ENCODE results near the gene SPOCK2. TPM values are rescaled to one million over a fixed set of nuclear protein-coding genes. Genes with fewer than 3 reads are reported as not detected.
"Not testable (repeated sequence)": the region's sequence is repeated elsewhere in the genome, so short reads cannot be mapped to it uniquely, and the experiment has no call there.

SPOCK2 gene
- polyA plus RNA-seq, 1 experiment = 0.02 TPM

DNA sequence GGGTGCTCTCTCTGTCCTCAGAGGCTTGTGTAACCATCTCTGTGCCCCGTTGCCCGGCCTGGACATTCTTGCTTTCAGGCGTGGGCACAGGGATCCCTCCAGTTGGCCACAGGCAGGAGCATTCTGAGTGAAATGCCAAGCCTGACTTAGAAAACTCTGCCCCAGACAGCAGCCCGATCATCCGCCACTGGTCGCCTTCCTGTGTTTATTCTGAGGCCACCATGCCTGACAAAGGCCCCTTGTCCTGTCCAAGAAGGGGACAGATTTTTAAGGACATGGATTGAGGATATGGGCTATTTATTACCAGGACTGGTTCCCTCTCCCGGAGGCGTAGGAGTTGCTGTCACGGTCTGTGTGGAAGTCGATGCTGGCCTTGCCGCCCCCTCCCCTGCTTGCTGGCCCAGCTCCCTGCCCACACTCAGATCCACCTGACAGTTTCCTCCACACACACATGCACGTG, 54.3 kb downstream of the SPOCK2 start:
- Histone ChIP-seq H3K9me3 (ENCODE audit: control insufficient read depth, insufficient read depth, low read length) (no peaks in the 10 kb centered on the region), H3K27ac (ENCODE audit: low read depth, low read length) (no peak overlapping the region), H3K27me3 (ENCODE audit: control insufficient read depth, insufficient read depth, low read length) (peaks cover 16% of the 10 kb centered on the region), H3K4me3 (ENCODE audit: low read depth, low read length) (no peak overlapping the region)
- POLR2A ChIA-PET = no interaction called here
- no peak for DNase-seq (ENCODE audit: low read depth, low spot score)
- no peak for TF ChIP-seq CTCF (IDR thresholded peaks at IDR 0.05; ENCODE audit: low read depth, low read length)
- CTCF ChIA-PET = no interaction called here

DNA sequence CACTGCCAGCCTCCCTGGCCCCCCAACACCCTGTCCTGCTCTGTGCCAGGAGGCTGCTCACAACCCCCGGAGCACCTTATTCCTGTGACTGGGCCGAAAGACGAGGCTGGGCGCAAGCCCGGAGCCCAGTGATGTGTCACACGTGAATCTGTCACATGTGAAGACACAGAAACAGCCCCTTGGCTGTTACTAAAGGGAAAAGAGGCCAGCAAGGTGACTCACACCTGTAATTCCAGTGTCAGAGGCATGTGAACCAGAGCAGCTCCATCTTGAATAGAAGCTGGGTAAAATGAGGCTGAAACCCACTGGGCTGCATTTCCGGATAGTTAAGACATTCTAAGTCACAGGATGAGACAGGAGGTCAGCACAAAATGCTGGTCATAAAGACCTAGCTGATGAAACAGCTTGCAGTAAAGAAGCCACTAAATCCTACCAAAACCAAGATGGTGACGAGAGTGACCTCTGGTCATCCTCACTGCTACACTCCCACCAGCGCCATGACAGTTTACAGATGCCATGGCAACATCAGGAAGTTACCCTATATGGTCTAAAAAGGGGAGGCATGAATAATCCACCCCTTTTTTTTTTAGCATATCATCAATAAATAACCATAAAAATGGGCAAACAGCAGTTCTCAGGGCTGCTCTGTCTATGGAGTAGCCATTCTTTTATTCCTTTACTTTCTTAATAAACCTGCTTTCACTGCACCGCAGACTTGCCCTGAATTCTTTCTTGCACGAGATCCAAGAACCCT, 55.8 kb downstream of the SPOCK2 start:
- POLR2A ChIA-PET; H3K4me3 ChIP-seq (ENCODE audit: low read depth, low read length); DNase-seq (ENCODE audit: low read depth, low spot score); H3K27ac ChIP-seq (ENCODE audit: low read depth, low read length); H3K9me3 ChIP-seq (ENCODE audit: control insufficient read depth, insufficient read depth, low read length): not testable (repeated sequence)
- CTCF ChIA-PET = interaction anchor here (2.0 to 4.3 kb wide), 2 partner anchors 16 to 136 kb away, joined by 14 to 20 read pairs; no protein-coding TSS in a partner anchor
- peaks cover 16% of the 10 kb centered on the region for H3K27me3 ChIP-seq (ENCODE audit: control insufficient read depth, insufficient read depth, low read length)

GRCh38 chr10:72031706-72032105, 56.6 kb downstream of the SPOCK2 start:
- CTCF ChIA-PET = interaction anchor here (2.0 to 4.3 kb wide), 2 partner anchors 17 to 135 kb away, joined by 14 to 20 read pairs; no protein-coding TSS in a partner anchor
- peaks cover 2% of the 10 kb centered on the region; the same call in 1 of the 2 replicates for H3K9me3 ChIP-seq (ENCODE audit: control insufficient read depth, insufficient read depth, low read length)
- H3K27me3 ChIP-seq (ENCODE audit: control insufficient read depth, insufficient read depth, low read length) = peaks cover 16% of the 10 kb centered on the region
- H3K27ac ChIP-seq (ENCODE audit: low read depth, low read length) = no peak overlapping the region
- TF ChIP-seq CTCF (IDR thresholded peaks at IDR 0.05; ENCODE audit: low read depth, low read length) = no peak
- H3K4me3 ChIP-seq (ENCODE audit: low read depth, low read length) = no peak overlapping the region
- DNase-seq (ENCODE audit: low read depth, low spot score) = no peak
- POLR2A ChIA-PET = no interaction called here

DNA sequence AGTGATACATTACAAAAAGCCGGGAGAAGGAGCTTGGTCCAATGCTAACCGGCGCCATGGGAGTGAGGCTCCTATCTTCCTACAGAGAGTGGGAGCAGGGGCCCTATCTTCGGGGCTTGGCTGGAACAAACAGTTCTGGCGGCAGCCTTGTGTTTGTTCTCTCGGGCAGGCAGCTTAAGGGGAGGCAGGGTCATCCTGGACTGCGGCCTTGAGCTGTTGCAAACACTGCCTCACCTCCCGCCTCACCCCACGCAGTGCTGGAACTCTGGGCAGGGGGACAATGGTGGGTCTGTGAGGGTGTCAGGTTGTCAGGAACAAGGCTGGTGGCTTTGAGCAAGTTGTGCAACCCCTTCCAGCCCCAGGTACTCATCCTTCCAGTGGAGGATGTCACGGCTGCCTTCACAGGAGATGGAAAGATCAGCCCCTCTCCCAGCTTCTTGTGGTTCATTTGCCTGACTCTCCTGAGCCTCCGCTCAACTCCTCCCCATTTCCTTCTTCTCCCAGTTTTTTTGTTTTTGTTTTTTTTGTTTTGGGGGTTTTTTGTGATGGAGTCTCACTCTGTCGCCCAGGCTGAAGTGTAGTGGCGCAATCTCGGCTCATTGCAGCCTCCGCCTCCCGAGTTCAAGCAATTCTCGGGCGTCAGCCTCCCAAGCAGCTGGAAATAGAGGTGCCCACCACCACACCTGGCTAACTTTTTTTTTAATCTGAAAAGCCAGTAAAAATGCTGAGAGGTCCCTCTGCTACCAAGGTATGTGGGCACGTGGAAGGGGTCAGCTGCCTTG, 57.4 kb downstream of the SPOCK2 start:
- POLR2A ChIA-PET = no interaction called here
- peaks cover 16% of the 10 kb centered on the region for H3K27me3 ChIP-seq (ENCODE audit: control insufficient read depth, insufficient read depth, low read length)
- no peak for TF ChIP-seq CTCF (IDR thresholded peaks at IDR 0.05; ENCODE audit: low read depth, low read length)
- CTCF ChIA-PET = interaction anchor here (1.6 to 4.3 kb wide), 2 partner anchors 18 to 22 kb away, joined by 3 to 20 read pairs; no protein-coding TSS in a partner anchor
- H3K9me3 ChIP-seq (ENCODE audit: control insufficient read depth, insufficient read depth, low read length) = peaks cover 7% of the 10 kb centered on the region; the same call in 1 of the 2 replicates
- H3K4me3 ChIP-seq (ENCODE audit: low read depth, low read length) = no peak overlapping the region
- DNase-seq (ENCODE audit: low read depth, low spot score) = no peak
- no peak overlapping the region for H3K27ac ChIP-seq (ENCODE audit: low read depth, low read length)

DNA sequence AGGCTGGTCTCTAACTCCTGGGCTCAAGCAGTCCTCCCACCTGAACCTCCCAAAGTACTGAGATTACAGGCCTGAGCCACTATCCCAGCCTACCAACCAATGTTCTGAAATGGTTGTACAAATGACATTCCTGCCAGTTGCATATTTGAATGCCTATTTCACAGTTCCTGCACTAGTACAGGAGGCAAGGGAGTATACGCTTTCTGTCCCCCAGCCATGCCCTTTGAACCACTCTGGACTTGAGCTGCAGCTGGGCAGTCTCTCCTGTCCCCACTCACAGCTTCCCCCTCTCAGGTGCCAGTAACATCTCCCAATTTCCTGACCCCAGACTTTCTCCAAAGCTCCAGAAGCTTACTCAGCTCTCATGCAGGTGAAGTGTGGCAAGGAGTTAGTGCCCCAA, 58.9 kb downstream of the SPOCK2 start:
- H3K9me3 ChIP-seq (ENCODE audit: control insufficient read depth, insufficient read depth, low read length) = peaks cover 7% of the 10 kb centered on the region; the same call in 1 of the 2 replicates
- ChIA-PET POLR2A (no interaction called here), CTCF (interaction anchor here (4.3 kb wide), 1 partner anchor 20 kb away, joined by 20 read pairs; no protein-coding TSS in a partner anchor)
- H3K27me3 ChIP-seq (ENCODE audit: control insufficient read depth, insufficient read depth, low read length) = peaks cover 18% of the 10 kb centered on the region
- no peak for DNase-seq (ENCODE audit: low read depth, low spot score)
- TF ChIP-seq CTCF (IDR thresholded peaks at IDR 0.05; ENCODE audit: low read depth, low read length) = no peak
- H3K27ac ChIP-seq (ENCODE audit: low read depth, low read length) = no peak overlapping the region
- no peak overlapping the region for H3K4me3 ChIP-seq (ENCODE audit: low read depth, low read length)

Measured in AG04450 (cell line).